ENCODE results near the gene SELENOW. TPM values are rescaled to one million over a fixed set of nuclear protein-coding genes. Genes with fewer than 3 reads are reported as not detected.

SELENOW gene
- total and polyA plus RNA-seq, 4 donors = 28.2 to 102 (median 67.4) TPM

- H3K4me1 ChIP-seq (ENCODE audit: control insufficient read depth in 4 of 4, insufficient read depth in 4 of 4, low read length in 3 of 4) = peaks cover under 1 to 16% (median 8%) of the 10 kb centered on the region in 4 donors
- no peak overlapping the region for H3K4me3 ChIP-seq (ENCODE audit: low read depth in 1 of 3, low read length in 3 of 3)
- TF ChIP-seq, protein P1, sequence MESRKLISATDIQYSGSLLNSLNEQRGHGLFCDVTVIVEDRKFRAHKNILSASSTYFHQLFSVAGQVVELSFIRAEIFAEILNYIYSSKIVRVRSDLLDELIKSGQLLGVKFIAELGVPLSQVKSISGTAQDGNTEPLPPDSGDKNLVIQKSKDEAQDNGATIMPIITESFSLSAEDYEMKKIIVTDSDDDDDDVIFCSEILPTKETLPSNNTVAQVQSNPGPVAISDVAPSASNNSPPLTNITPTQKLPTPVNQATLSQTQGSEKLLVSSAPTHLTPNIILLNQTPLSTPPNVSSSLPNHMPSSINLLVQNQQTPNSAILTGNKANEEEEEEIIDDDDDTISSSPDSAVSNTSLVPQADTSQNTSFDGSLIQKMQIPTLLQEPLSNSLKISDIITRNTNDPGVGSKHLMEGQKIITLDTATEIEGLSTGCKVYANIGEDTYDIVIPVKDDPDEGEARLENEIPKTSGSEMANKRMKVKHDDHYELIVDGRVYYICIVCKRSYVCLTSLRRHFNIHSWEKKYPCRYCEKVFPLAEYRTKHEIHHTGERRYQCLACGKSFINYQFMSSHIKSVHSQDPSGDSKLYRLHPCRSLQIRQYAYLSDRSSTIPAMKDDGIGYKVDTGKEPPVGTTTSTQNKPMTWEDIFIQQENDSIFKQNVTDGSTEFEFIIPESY (IDR thresholded peaks at IDR 0.05) = no peak
- TF ChIP-seq GABPA (IDR thresholded peaks at IDR 0.05 in 1 of 2, conservative IDR thresholded peaks at IDR 0.05 in 1 of 2) (no peak), YY1 (IDR thresholded peaks at IDR 0.05) (no peak)
- H3K9me3 ChIP-seq (ENCODE audit: control insufficient read depth in 4 of 4, low read length in 3 of 4) = no peaks in the 10 kb centered on the region
- peak overlapping the region in 1 of 2 donors; percentile 65 for H3K27ac ChIP-seq (ENCODE audit: low read depth in 1 of 2, low read length in 2 of 2)
- H3K9ac ChIP-seq (ENCODE audit: low read depth in 1 of 2, low read length in 2 of 2) = no peak overlapping the region
- WGBS = 82% methylated on average over 15 of the region's 15 CpGs
- no peaks in the 10 kb centered on the region for H3K36me3 ChIP-seq (ENCODE audit: control insufficient read depth in 4 of 4, insufficient read depth in 3 of 4, low read depth in 1 of 4, low read length in 3 of 4)
- DNase-seq (ENCODE audit: low spot score) = no peak
- no peaks in the 10 kb centered on the region for H3K27me3 ChIP-seq (ENCODE audit: control insufficient read depth in 4 of 4, insufficient read depth in 4 of 4, low read length in 3 of 4)
Measured at GRCh38 chr19:47741544-47742140, 36.9 kb upstream of the SELENOW start.

- TF ChIP-seq JUND (IDR thresholded peaks at IDR 0.05) (no peak), NR2F2 (IDR thresholded peaks at IDR 0.05) (no peak), MAX (IDR thresholded peaks at IDR 0.05) (no peak), ATF3 (IDR thresholded peaks at IDR 0.05) (no peak), CTCF (IDR thresholded peaks at IDR 0.05; ENCODE audit: low read depth, low read length, missing input control) (no peak), FOXA1 (IDR thresholded peaks at IDR 0.05) (no peak), EGR1 (IDR thresholded peaks at IDR 0.05; ENCODE audit: low read depth in 2 of 2) (no peak), TAF1 (conservative IDR thresholded peaks at IDR 0.05) (no peak), GABPA (IDR thresholded peaks at IDR 0.05 in 1 of 2, conservative IDR thresholded peaks at IDR 0.05 in 1 of 2) (no peak), YY1 (IDR thresholded peaks at IDR 0.05) (no peak), SP1 (IDR thresholded peaks at IDR 0.05) (no peak), FOXA2 (IDR thresholded peaks at IDR 0.05) (no peak), RXRA (IDR thresholded peaks at IDR 0.05) (no peak), HNF4G (IDR thresholded peaks at IDR 0.05) (no peak)
- TF ChIP-seq, protein P1 (IDR thresholded peaks at IDR 0.05) = no peak
- Histone ChIP-seq H3K27ac (ENCODE audit: low read depth in 1 of 2, low read length in 2 of 2) (peak overlapping the region; percentile 65 to 89), H3K27me3 (ENCODE audit: control insufficient read depth in 4 of 4, insufficient read depth in 4 of 4, low read length in 3 of 4) (no peaks in the 10 kb centered on the region), H3K4me1 (ENCODE audit: control insufficient read depth in 4 of 4, insufficient read depth in 4 of 4, low read length in 3 of 4) (peaks cover 5 to 20% (median 11%) of the 10 kb centered on the region in 4 donors), H3K9ac (ENCODE audit: low read depth in 1 of 2, low read length in 2 of 2) (peak overlapping the region in 1 of 2 donors; percentile 45), H3K9me3 (ENCODE audit: control insufficient read depth in 4 of 4, low read length in 3 of 4) (no peaks in the 10 kb centered on the region), H3K4me3 (ENCODE audit: low read depth in 1 of 3, low read length in 3 of 3) (no peak overlapping the region), H3K36me3 (ENCODE audit: control insufficient read depth in 4 of 4, insufficient read depth in 3 of 4, low read depth in 1 of 4, low read length in 3 of 4) (peaks cover 0 to 3% (median 2%) of the 10 kb centered on the region in 4 donors)
- no peak for DNase-seq (ENCODE audit: low spot score)
- 64% methylated on average over 13 of the region's 13 CpGs for WGBS
Measured at GRCh38 chr19:47742634-47743033, 35.9 kb upstream of the SELENOW start.
